GM18526 (cell line): ENCODE data around the gene TRPM3.

Source experiments
- POLR2A ChIP-seq: IDR thresholded peaks from 3 replicates; pipeline ENCODE4 v1.6.1; 2011; ENCODE audit not compliant: insufficient read length; ENCODE audit errors: extremely low read depth

Gene TRPM3

DNA sequence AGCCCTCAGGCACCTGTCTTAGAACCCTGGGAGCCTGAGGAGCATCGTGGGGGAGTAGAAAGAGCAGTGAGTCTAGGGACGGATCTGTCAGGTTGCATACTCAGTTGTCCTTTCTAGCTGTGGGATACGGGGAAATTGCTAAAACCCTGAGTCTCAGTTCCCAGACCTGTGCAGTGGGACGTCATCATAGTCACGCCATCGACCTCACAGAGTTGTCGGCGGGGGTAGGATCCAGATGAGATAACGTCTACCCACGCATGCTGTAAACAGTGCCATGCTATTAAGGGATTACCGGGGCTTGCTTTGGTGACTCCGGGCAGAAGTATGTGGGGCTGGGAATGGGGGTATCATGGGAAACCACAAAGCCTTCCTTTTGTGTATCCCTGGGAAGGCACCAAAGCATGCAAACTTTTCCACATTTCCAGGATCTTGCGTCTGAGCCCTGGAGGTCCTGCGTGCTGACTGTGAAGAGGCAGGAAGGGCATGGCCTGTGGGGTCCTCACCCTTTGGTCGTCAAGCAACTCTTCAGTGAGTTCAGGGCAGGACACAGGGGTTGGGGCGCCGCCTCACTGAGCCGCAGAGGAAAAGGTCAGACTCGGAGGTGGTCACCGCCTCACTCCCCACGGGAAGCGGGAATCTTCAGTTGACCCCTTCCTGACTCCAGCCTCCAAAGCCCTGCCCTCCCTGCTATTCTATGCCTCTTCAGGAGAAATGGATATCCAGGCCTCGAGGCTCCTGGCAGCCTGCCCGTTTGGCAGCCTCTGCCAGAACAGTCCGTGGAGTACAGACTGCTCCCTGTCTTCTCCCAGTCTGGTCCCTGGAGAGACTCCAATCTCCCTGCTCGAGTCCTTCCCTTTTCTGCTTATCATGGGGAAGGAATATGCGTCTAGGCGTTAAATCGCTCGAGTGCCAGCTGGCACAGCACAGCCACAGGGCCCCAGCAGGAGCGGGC is 520.1 kb downstream of the TRPM3 start:
- TF ChIP-seq POLR2A: no peak

DNA sequence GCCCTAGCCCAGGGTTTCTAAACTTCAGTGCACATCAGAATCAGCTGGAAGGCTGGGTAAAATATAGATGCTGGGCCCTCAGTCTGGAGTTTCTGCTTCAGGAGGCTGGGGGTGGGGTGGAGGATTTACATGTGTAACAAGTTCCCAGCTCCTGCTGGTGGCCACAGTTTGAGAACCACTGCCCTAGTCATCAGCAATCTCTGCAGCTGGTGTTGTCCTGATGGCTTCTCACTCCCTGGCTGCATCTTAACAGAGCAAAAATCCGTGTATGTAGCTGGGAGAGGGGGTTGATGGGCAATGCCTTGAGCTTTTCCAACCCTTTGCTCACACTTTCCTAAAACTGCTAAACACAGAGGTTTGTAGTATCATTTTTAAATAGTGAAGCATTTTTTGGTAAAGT is 520.9 kb downstream of the TRPM3 start:
- no peak for TF ChIP-seq POLR2A

DNA sequence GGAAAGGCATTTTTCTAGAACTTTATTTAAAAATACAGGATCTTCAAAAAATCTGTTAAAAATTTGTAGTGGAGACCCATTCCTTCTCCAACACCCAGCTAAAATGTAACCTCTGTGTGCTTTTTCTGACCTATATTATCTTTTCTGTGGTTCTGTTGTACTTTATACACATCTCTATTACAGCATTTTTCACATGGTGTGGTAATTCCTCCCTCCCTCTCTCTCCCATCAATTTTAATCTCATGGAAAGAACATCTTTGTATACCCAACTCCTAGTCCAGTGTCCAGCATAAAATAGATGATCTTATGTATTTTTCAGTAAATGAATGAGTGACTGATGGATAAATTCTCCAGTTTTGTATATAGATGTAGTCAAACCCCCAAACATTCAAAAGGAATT is 523.5 kb downstream of the TRPM3 start:
- no peak for TF ChIP-seq POLR2A

DNA sequence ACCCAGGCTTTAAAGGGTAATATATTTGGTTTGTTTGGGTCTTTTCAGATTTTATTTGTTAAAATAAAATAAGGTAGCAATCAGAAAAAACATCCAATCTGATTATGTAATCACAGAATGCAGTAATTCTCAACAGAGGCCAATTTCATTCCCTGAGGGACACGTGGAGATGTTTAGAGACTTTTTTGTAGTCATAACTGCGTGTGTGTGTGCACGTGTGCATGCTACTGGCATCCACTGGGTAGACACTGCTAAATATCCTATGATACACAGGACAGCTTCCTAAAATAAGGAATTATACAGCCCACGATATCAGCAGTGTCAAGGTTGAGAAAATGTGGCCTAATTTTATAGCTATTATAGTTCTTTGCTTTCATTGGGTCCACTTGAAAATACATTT is 526.2 kb downstream of the TRPM3 start:
- TF ChIP-seq POLR2A: no peak

DNA sequence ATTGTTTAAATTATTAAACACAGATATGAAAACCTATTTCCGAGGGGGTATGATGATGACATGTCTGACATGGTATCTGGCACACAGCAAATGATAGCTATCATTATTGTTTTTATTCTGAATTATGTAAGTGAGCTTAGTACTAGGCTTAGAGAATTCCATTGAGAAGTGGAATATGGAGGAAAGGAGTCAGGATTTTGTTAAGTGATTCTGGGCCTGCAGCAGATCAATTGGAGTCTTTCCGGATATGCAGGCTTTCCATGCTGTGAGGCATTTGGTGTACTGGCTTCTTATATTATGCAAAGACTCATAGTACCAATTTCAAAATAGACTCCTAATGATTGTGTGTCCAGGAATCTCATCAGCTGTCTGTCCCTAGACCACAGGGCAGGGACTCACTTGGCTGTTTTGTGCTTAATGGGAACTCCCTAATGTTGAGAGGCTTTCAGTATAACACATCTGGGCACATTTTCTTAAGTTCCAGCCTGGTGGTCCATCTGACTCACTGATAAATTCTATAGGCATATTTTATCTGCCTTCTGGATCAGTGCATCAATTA is 527.0 kb downstream of the TRPM3 start:
- TF ChIP-seq POLR2A: no peak

DNA sequence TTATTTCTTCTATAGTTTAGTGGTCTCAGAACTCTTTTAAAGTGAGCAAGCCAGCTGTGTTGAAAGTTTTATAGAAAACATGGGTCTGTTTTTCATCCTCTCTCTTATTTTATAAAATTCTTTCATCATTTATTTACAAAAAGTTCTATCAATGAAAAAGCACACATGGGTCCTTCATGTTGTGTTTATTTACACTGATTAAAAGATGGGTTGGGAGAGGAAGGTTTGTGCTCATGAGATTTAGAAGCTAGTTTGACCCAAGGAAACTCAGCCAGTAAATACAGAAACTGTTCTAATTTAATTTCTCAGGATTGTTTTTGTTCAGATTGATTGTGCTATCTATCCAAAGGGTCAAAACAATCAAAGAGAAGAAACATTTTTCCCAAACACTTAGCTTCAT is 528.2 kb downstream of the TRPM3 start:
- TF ChIP-seq POLR2A: no peak

DNA sequence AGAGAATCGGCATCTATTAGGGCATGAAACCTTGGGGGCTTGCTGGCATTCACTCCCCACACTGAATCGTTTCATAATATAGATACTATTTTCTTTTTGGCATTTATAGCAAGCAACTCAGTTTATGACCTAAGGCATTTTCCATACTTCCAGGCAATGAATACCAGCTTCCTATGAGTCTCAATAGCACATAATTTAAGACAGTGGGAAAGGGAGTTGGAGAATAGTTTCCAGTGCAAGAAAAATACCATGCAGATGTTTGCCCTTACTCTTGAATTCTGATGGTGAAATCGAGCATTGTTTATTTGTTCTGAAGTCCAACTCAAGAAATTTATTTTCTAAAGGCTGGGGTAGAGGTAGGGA is 531.1 kb downstream of the TRPM3 start:
- TF ChIP-seq POLR2A: no peak

DNA sequence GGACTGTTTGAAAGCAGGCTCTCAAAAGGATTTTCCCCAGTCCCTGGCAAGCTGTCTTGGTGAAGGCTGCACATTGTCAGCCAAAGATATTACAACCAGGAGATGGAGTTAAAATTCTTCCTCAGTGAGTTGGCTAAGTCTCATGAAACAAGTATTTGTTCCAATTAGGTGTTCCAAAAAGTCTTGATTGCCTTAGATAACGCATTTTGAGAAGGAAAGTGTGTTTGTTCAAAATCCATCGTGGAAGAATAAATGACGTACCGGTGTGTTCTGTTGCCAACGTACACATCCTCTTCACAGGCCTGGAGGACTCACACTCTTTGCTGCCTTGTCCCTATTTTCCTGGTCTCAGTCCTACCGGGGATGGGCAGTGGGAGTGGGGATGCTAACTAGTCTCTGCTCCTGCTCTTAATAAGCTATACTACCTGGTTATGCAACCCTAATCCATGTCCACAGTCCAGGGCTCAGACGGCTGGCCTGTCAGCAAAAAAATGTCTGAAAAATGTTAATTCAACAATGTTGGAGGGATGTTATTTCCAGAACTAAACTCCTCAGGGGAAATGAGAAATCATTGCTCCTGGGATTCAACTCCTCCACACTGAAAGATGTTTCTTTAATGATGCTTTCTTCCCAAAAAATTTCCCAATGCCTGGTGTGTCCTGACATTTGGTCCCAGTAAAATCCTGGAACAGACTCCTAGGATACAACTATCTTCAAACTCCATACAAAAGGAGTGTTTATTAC is 531.7 kb downstream of the TRPM3 start:
- no peak for TF ChIP-seq POLR2A

DNA sequence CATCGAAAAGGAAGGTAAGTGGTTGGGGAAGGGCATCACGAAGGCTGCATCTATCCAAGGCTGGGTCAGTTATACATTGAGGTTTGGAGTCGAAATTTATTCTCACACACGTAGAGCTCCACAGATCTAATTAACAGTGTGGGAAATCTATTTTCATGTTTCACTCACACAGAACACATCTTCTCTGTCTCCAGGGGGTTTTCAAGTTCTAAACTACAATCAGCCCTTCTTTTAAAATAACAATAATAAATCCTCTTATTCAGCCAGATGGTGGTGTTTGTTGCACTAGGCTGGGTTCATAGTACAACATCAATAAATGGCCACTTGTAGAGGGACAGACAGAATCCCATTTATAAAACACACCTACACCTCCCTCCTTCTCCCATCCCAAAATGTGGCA is 532.4 kb downstream of the TRPM3 start:
- no peak for TF ChIP-seq POLR2A

DNA sequence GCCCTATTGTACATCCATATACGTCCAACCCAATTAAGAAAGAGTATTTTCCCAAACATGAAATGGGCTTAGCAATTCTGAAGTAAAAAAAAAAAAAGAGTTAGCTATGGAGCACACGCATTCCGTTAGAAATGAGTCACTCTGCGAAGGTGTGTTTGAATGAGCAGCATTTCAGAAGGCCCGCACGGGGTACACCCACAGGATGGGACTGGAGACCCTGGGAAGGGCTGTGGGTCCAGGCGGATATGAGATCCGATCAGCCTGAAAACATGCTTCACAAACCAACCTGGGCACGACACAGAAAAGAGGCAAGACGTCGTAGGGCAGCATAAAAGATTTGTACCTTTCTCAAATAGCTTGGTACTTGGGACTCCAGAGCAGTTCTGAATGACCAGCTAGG is 533.0 kb downstream of the TRPM3 start:
- TF ChIP-seq POLR2A: no peak

DNA sequence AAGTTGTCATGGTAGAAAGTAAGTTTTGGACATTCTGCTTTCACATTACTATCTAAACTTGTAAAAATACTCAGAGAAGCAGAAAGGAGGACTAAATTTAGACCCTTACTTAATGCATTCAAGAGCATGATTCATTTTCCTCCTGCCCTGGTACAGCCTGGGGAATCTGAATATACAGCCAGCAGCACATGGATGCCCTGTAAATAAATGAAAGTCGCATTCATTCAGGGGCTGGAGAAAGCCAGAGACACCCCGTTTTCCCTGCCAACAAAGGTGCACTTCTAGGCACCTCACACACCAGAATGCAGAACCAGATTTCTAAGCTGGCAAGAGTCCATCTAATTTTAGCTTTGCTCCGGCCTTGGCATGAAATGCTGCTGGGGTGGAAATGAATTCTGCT is 534.2 kb downstream of the TRPM3 start:
- no peak for TF ChIP-seq POLR2A

DNA sequence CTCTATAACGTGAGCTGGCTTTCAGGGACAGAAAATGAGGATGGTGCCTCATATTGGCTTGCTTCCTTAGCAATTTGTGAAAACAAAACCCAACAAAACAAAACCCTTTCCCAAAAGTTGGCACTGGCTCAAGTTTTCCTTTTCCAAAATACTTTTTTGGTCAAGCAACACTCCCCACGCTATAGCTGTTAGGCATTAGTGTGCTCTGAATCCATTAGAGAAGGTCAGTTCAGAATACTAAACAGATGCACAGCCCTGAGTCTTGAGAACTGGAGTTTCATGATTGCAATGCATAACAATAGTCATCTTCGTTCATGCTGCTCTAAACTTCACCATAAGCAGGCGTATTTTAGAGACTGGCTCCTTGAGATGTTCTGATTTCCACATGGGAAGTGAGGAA is 534.9 kb downstream of the TRPM3 start:
- no peak for TF ChIP-seq POLR2A

DNA sequence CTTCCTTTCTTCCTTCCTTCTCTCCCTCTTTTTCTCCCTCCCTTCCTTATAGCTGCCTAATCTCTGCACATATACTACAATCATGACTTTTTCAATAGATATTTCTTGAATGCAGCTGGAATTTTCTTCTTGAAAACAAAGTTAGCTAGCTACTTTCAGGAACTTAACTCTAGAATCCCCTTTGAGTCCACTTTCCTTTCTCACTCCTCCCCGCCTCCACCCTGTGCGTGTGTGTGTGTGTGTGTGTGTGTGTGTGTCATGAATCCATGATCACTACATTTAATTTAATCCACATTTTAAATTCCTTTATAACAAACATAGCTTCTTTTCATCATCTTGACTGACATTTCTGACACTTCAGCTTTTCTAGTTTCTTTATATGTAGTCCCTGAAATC is 539.5 kb downstream of the TRPM3 start:
- TF ChIP-seq POLR2A: no peak

DNA sequence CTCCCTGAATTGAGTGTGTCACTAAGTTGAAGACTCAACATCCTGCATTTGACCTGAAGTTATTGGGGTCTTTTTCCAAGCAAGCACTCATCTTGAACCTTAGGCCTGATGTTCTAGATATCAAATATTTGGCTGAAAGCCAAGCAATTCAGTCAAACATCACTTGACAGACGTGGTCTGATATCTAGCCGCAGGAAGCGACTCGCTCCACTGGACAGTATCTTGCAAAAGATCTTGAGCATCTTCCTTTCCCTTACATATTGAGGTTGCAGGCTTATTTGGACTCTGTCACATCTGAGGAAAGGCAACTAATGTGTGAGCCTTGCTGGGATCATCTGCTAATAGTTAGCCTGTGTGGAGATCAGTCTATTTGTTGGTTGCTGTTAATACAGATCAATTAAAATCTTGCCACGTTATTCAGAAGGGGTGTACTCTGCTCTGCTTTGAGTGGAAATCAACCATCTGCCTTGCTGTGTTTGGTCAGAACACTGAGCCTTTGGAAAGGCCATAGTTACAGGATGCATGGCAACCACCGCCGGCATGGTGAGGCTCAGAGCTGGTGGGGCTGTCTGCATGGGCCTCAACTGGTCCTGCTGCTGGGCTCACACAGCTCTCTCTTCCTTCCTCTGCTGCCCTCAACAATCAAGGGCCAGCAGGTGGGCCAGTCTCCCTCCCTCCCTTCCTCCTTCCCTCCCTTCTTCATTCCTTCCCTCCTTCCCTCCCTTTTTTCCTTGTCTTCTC is 540.0 kb downstream of the TRPM3 start:
- no peak for TF ChIP-seq POLR2A

DNA sequence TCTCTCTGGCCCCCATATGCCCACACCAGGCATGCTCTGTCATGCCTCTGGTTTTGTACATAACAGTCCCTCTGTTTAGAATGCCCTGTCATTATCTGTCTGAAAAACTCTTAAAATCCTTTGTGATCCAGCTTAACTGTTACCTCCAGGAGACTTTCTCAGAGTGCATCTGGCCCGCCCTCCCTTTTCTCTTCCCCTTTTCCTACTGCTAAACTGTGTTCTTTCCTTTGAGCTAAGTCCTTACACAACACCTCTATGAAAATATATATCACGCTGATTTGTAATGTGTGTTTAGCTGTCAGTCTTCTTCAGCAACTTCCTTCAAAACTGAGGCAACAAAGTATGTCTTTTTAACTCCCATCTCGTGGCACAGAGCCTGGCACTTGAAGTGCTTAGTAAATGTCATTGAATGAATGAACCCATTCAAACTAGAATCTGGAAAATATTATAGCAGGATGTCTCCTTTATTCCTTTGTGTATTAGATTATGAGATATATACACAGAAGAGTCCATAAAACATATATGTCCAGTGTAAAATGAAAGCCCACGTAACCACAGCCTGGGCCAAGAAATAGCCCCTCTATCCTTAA is 540.7 kb downstream of the TRPM3 start:
- no peak for TF ChIP-seq POLR2A

DNA sequence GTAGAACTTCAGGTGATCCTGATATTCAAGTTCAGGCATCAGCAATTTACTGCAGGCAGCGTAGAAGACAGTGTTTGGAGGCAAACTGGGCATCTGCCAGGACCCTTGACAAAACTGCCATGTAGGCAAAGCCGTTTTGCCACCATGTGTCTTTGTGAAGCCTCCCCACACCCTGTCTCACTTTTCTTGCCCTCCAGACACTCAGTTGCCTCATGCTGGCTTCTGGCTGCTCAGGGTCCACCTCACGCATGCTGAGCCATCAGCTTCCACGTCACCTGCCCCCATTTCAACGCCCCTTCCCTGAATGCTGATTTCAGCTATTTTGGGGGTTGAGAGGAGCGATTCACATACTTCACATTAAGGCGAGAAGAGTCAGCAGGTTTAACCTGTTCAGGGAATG is 541.7 kb downstream of the TRPM3 start:
- no peak for TF ChIP-seq POLR2A

DNA sequence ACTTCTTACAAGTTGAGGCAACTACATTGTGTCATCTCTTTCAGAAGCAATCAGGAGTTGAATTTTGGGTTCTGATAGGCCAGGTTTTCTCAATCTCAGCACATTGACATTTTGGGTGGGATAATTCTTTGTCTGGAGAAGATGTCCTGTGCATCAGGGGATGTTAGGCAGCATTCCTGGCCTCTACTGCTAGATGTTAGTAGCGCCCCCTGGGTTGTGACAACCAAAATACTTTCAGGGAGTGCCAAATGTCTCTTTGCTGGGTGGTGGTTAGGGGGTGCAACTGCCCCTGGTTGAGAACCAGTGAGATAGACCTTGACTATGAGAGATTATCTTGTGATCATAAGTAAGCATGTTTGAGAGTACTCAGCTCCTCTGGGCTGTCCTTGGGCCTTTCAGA is 542.7 kb downstream of the TRPM3 start:
- no peak for TF ChIP-seq POLR2A
